Naive thymus-derived CD8-positive, alpha-beta T cell (primary cell): Measurements from ENCODE around the gene SUOX. TPM values are rescaled to one million over a fixed set of nuclear protein-coding genes. Genes with fewer than 3 reads are reported as not detected.

Experiments
- ATAC-seq, 2 donors: fragments of 150-1000 bp; cut with Tn5 transposase in 1 of 2; sonication (Bioruptor Pico), chemical (Tn5 transposase) in 1 of 2; 1 replicate in 1 of 2; 2 replicates in 1 of 2; pipeline ENCODE4 v1.10.0; 2021; ENCODE audit warnings: mild to moderate bottlenecking in 2 of 2, moderate library complexity in 2 of 2
- POLR2A ChIA-PET: fragments of 350-600 bp; sonication (Branson Sonifier 250); formaldehyde crosslinking; loops from one replicate; lab custom pipeline; 2021; ENCODE audit warnings: antibody characterized with exemption; lab: Charles Lee
- DNase-seq, 10 donors: peaks; one replicate each; pipeline versions ENCODE4 v3.0.0 to v3.0.0-alpha.2; 2020 to 2022
- H3K27ac Mint-ChIP-seq, 10 donors: one replicate each; pipeline ENCODE4 v1.8.0; 2020 to 2022; ENCODE audit warnings: mild to moderate bottlenecking in 10 of 10, mixed read lengths in 10 of 10, moderate library complexity in 4 of 10, inconsistent platforms in 1 of 10
- H3K27me3 Mint-ChIP-seq, 5 donors: one replicate each; pipeline ENCODE4 v1.8.0; 2021 to 2022; ENCODE audit warnings: mixed read lengths in 5 of 5
- H3K36me3 Mint-ChIP-seq, 3 donors: one replicate each; pipeline ENCODE4 v1.8.0; 2020 to 2022; ENCODE audit warnings: mixed read lengths in 3 of 3, mild to moderate bottlenecking in 2 of 3, inconsistent platforms in 1 of 3
- H3K4me1 Mint-ChIP-seq, 4 donors: one replicate each; pipeline ENCODE4 v1.8.0; 2021 to 2022; ENCODE audit warnings: mixed read lengths in 4 of 4
- H3K4me3 Mint-ChIP-seq, 10 donors: one replicate each; pipeline ENCODE4 v1.8.0; 2020 to 2022; ENCODE audit warnings: mild to moderate bottlenecking in 10 of 10, mixed read lengths in 10 of 10, moderate library complexity in 6 of 10, inconsistent platforms in 1 of 10
- H3K9me3 Mint-ChIP-seq, 9 donors: one replicate each; pipeline ENCODE4 v1.8.0; 2020 to 2022; ENCODE audit warnings: mixed read lengths in 9 of 9, mild to moderate bottlenecking in 3 of 9, inconsistent platforms in 1 of 9, moderate library complexity in 1 of 9
- polyA plus RNA-seq, 3 donors: library from polyadenylated mRNA; unstranded; fragments of 300-500 nt; fragmentation: Illumina TruSeq; gene quantifications; one replicate each; pipeline ENCODE4 v1.2.3, GENCODE V29; 2021
- total RNA-seq, 8 experiments: library from RNA in 2 of 8; stranded (reverse) in 2 of 8; gene quantifications; one replicate each; pipeline ENCODE4 v1.2.3 and lab custom pipeline; 2021 to 2026

The SUOX gene
- total and polyA plus RNA-seq, 5 experiments from 2014 or later, result 0.10 to 6.3 (median 3.1) TPM; not detected in 1

- peak overlapping the region in 2 of 10 donors; percentile 45 to 66 for H3K4me3 Mint-ChIP-seq
- H3K36me3 Mint-ChIP-seq, result no peaks in the 10 kb centered on the region
- peaks cover 16 to 34% (median 28%) of the 10 kb centered on the region in 4 donors for H3K4me1 Mint-ChIP-seq
- H3K9me3 Mint-ChIP-seq, result no peaks in the 10 kb centered on the region
- H3K27me3 Mint-ChIP-seq, result peaks cover 0 to 5% (median 0%) of the 10 kb centered on the region in 5 donors
- ATAC-seq (no peak), DNase-seq (no peak)
- POLR2A ChIA-PET, result no interaction called here
- peak overlapping the region in 4 of 10 donors; percentile 8 to 61 (median 32) for H3K27ac Mint-ChIP-seq
Observed at GRCh38 chr12:56004211-56004610, 7.1 kb downstream of the SUOX start.

- no peaks in the 10 kb centered on the region for H3K27me3 Mint-ChIP-seq
- DNase-seq, result peak; percentile 35 to 84 (median 65)
- peak; percentile 83 to 87 for ATAC-seq
Observed at GRCh38 chr12:56007564-56008559, 10.8 kb downstream of the SUOX start.

GRCh38 chr12:56010111-56010570, 13.1 kb downstream of the SUOX start:
- peaks cover 0 to 1% (median 0%) of the 10 kb centered on the region in 5 donors for H3K27me3 Mint-ChIP-seq
- peaks cover 0 to 15% (median 6%) of the 10 kb centered on the region in 3 donors for H3K36me3 Mint-ChIP-seq
- peak overlapping the region in 2 of 10 donors; percentile 3 to 21 for H3K27ac Mint-ChIP-seq
- no peak for DNase-seq
- ATAC-seq, result no peak
- peak overlapping the region in 3 of 10 donors; percentile 21 to 65 (median 35) for H3K4me3 Mint-ChIP-seq
- POLR2A ChIA-PET, result interaction anchor here (0.9 kb wide), 1 partner anchor 37 kb away, joined by 3 read pairs; the partner anchor contains the start of gene RAB5B
- H3K4me1 Mint-ChIP-seq, result peaks cover 12 to 28% (median 24%) of the 10 kb centered on the region in 4 donors
- H3K9me3 Mint-ChIP-seq, result no peaks in the 10 kb centered on the region

More at GRCh38 chr12:56007564-56008559, 10.8 kb downstream of the SUOX start:
- POLR2A ChIA-PET, result interaction anchor here (0.6 to 2.1 kb wide), 11 partner anchors 11 to 1014 kb away, joined by 3 to 19 read pairs (median 5); partner anchors contain the start of genes PA2G4 and RAB5B
- H3K36me3 Mint-ChIP-seq, result peaks cover 0 to 11% (median 4%) of the 10 kb centered on the region in 3 donors
- peaks cover 13 to 30% (median 25%) of the 10 kb centered on the region in 4 donors for H3K4me1 Mint-ChIP-seq
- peak overlapping the region; percentile 75 to 92 (median 90) for H3K4me3 Mint-ChIP-seq
- H3K9me3 Mint-ChIP-seq, result no peaks in the 10 kb centered on the region
- H3K27ac Mint-ChIP-seq, result peak overlapping the region; percentile 82 to 94 (median 88)

- ATAC-seq, result no peak
- DNase-seq, result no peak
- Mint-ChIP-seq H3K27me3 (peaks cover 0 to 1% (median 0%) of the 10 kb centered on the region in 5 donors), H3K9me3 (no peaks in the 10 kb centered on the region), H3K4me3 (no peak overlapping the region), H3K36me3 (peaks cover 0 to 15% (median 6%) of the 10 kb centered on the region in 3 donors), H3K27ac (no peak overlapping the region), H3K4me1 (peaks cover 10 to 19% (median 16%) of the 10 kb centered on the region in 4 donors)
- POLR2A ChIA-PET, result interaction anchor here (1.1 kb wide), 1 partner anchor 38 kb away, joined by 4 read pairs; the partner anchor contains the start of gene RAB5B
Observed at GRCh38 chr12:56011509-56012090, 14.5 kb downstream of the SUOX start.

- Mint-ChIP-seq H3K27me3 (peaks cover 0 to 1% (median 0%) of the 10 kb centered on the region in 5 donors), H3K4me1 (peaks cover 3 to 7% (median 4%) of the 10 kb centered on the region in 4 donors), H3K4me3 (no peak overlapping the region), H3K36me3 (peaks cover 0 to 21% (median 6%) of the 10 kb centered on the region in 3 donors), H3K9me3 (no peaks in the 10 kb centered on the region), H3K27ac (peak overlapping the region in 1 of 10 donors; percentile 35)
- POLR2A ChIA-PET, result interaction anchor here (0.6 kb wide), 2 partner anchors 86 to 87 kb away, joined by 3 to 4 read pairs; no protein-coding TSS in a partner anchor
- no peak for ATAC-seq
- DNase-seq, result no peak
Observed at GRCh38 chr12:56013482-56013881, 16.4 kb downstream of the SUOX start.

- Mint-ChIP-seq H3K4me3 (no peak overlapping the region), H3K27me3 (peaks cover 0 to 1% (median 0%) of the 10 kb centered on the region in 5 donors), H3K27ac (peak overlapping the region in 1 of 10 donors; percentile 17), H3K9me3 (no peaks in the 10 kb centered on the region), H3K4me1 (peaks cover 0 to 2% (median under 1%) of the 10 kb centered on the region in 4 donors), H3K36me3 (peaks cover 0 to 23% (median 6%) of the 10 kb centered on the region in 3 donors)
- POLR2A ChIA-PET, result interaction anchor here (0.6 kb wide), 4 partner anchors 30 to 676 kb away, joined by 3 to 4 read pairs (median 4); no protein-coding TSS in a partner anchor
- DNase-seq, result no peak
- ATAC-seq, result no peak
Observed at GRCh38 chr12:56014205-56014604, 17.1 kb downstream of the SUOX start.

- DNase-seq (no peak), ATAC-seq (no peak)
- Mint-ChIP-seq H3K27ac (no peak overlapping the region), H3K9me3 (no peaks in the 10 kb centered on the region), H3K4me3 (no peak overlapping the region), H3K4me1 (peaks cover 13 to 22% (median 17%) of the 10 kb centered on the region in 4 donors), H3K36me3 (peaks cover 0 to 15% (median 2%) of the 10 kb centered on the region in 3 donors), H3K27me3 (peaks cover 0 to 1% (median 0%) of the 10 kb centered on the region in 5 donors)
- POLR2A ChIA-PET, result interaction anchor here (0.6 kb wide), 1 partner anchor 553 kb away, joined by 4 read pairs; no protein-coding TSS in a partner anchor
Observed at GRCh38 chr12:56017181-56017580, 20.1 kb downstream of the SUOX start.

GRCh38 chr12:56018356-56018755, 21.3 kb downstream of the SUOX start:
- peak overlapping the region in 2 of 10 donors; percentile 34 to 53 for H3K27ac Mint-ChIP-seq
- H3K9me3 Mint-ChIP-seq, result no peaks in the 10 kb centered on the region
- DNase-seq (no peak), ATAC-seq (no peak)
- peaks cover 0 to under 1% (median 0%) of the 10 kb centered on the region in 5 donors for H3K27me3 Mint-ChIP-seq
- H3K4me1 Mint-ChIP-seq, result peaks cover 13 to 28% (median 20%) of the 10 kb centered on the region in 4 donors
- POLR2A ChIA-PET, result no interaction called here
- peaks cover 0 to 12% (median 2%) of the 10 kb centered on the region in 3 donors for H3K36me3 Mint-ChIP-seq
- H3K4me3 Mint-ChIP-seq, result no peak overlapping the region

GRCh38 chr12:56020423-56021184, 23.5 kb downstream of the SUOX start, which contains the start of gene IKZF4:
IKZF4 (plus strand) TSS chr12:56021043; CDS start chr12:56021494, 451 bp downstream.
- Mint-ChIP-seq H3K4me1 (peaks cover 13 to 28% (median 21%) of the 10 kb centered on the region in 4 donors), H3K4me3 (peak within 1 kb of the TSS; percentile 79 to 96 (median 86)), H3K27ac (peak within 1 kb of the TSS; percentile 70 to 98 (median 91)), H3K36me3 (peaks cover 0 to 11% (median 0%) of the 10 kb centered on the region in 3 donors), H3K27me3 (no peaks in the 10 kb centered on the region), H3K9me3 (no peaks in the 10 kb centered on the region)
- ATAC-seq, result peak; percentile 36 to 37
- POLR2A ChIA-PET, result interaction anchor here (0.6 to 1.2 kb wide), 3 partner anchors 47 to 80 kb away, joined by 3 to 5 read pairs (median 3); partner anchors contain the start of gene RAB5B
- no peak for DNase-seq

- Mint-ChIP-seq H3K27me3 (no peaks in the 10 kb centered on the region), H3K9me3 (no peaks in the 10 kb centered on the region), H3K4me1 (peaks cover 13 to 28% (median 21%) of the 10 kb centered on the region in 4 donors), H3K27ac (peak overlapping the region in 9 of 10 donors; percentile 40 to 98 (median 86)), H3K4me3 (peak overlapping the region; percentile 79 to 96 (median 86)), H3K36me3 (peaks cover 0 to 15% (median 0%) of the 10 kb centered on the region in 3 donors)
- POLR2A ChIA-PET, result interaction anchor here (0.6 to 1.4 kb wide), 5 partner anchors 24 to 347 kb away, joined by 3 to 5 read pairs (median 3); partner anchors contain the start of genes RAB5B and RPL41
- ATAC-seq (peak in 1 of 2 donors; percentile 37), DNase-seq (no peak)
Observed at GRCh38 chr12:56021889-56022497, 24.9 kb downstream of the SUOX start.
